ENCODE results near the gene SLC9B1.
"Not testable (repeated sequence)": the region's sequence is repeated elsewhere in the genome, so short reads cannot be mapped to it uniquely, and the experiment has no call there.

The SLC9B1 gene

GRCh38 chr4:102871772-102872171, 147.7 kb downstream of the SLC9B1 start:
- no peak for DNase-seq

GRCh38 chr4:102869569-102870197, 149.8 kb downstream of the SLC9B1 start:
- DNase-seq = no peak

- peak; percentile 92 for DNase-seq
Measured at GRCh38 chr4:102868781-102869568, 150.5 kb downstream of the SLC9B1 start, which contains the start of gene CISD2. Gene CISD2, plus strand, starts transcription at chr4:102868992. Its CDS starts 93 bp downstream, at chr4:102869085.

GRCh38 chr4:102868153-102868780, 151.2 kb downstream of the SLC9B1 start:
- no peak for DNase-seq

GRCh38 chr4:102867278-102868152, 152.0 kb downstream of the SLC9B1 start:
- DNase-seq = no peak

- DNase-seq = not testable (repeated sequence)
Measured at GRCh38 chr4:102865327-102865726, 154.2 kb downstream of the SLC9B1 start.

- no peak for DNase-seq
Measured at GRCh38 chr4:102862747-102863146, 156.8 kb downstream of the SLC9B1 start.

- DNase-seq = no peak
Measured at GRCh38 chr4:102862016-102862415, 157.5 kb downstream of the SLC9B1 start.

GRCh38 chr4:102860611-102861324, 158.7 kb downstream of the SLC9B1 start:
- no peak for DNase-seq

- no peak for DNase-seq
Measured at GRCh38 chr4:102858828-102859464, 160.6 kb downstream of the SLC9B1 start.
